ENCODE data around the gene CDHR1.

CDHR1 gene

DNA sequence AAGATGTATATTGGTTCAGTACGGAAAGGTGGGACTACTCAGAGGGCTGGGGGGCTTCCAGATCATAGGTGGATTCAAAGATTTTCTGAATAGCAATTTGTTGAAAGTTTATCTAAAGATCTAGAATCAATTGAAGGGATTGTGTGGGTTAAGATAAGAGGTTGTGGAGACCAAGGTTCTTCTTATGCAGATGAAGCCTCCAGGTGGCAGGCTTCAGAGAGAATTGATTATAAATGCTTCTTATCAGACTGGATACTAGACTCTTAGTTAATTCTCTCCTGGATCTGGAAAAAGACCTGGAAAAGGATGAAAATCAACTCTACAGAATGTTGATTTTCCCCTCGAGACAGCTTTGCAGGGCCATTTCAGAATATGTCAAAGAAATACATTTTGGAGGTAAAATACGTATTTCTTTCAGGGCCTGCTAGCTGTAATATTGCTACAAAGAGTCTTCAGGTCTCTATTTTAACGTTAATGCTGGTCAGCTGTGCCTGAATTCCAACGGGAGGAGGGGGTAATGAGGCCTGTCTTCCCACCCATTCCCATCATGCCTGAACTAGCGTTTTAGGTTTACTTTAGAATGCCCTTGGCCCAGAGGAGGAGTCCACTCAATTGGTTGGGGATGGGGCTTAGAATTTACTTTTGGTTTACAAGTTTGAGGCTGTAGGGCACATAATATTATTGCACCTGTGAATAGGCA lies 33.5 kb upstream of the CDHR1 start:
- TF ChIP-seq, protein P1, sequence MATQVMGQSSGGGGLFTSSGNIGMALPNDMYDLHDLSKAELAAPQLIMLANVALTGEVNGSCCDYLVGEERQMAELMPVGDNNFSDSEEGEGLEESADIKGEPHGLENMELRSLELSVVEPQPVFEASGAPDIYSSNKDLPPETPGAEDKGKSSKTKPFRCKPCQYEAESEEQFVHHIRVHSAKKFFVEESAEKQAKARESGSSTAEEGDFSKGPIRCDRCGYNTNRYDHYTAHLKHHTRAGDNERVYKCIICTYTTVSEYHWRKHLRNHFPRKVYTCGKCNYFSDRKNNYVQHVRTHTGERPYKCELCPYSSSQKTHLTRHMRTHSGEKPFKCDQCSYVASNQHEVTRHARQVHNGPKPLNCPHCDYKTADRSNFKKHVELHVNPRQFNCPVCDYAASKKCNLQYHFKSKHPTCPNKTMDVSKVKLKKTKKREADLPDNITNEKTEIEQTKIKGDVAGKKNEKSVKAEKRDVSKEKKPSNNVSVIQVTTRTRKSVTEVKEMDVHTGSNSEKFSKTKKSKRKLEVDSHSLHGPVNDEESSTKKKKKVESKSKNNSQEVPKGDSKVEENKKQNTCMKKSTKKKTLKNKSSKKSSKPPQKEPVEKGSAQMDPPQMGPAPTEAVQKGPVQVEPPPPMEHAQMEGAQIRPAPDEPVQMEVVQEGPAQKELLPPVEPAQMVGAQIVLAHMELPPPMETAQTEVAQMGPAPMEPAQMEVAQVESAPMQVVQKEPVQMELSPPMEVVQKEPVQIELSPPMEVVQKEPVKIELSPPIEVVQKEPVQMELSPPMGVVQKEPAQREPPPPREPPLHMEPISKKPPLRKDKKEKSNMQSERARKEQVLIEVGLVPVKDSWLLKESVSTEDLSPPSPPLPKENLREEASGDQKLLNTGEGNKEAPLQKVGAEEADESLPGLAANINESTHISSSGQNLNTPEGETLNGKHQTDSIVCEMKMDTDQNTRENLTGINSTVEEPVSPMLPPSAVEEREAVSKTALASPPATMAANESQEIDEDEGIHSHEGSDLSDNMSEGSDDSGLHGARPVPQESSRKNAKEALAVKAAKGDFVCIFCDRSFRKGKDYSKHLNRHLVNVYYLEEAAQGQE (IDR thresholded peaks at IDR 0.05; ENCODE audit: insufficient read depth in 1 of 2, low read depth in 2 of 2, low read length in 2 of 2) = no peak
- TF ChIP-seq POLR2AphosphoS5 (IDR thresholded peaks at IDR 0.05; ENCODE audit: low read depth, low read length) (no peak), SIN3A (IDR thresholded peaks at IDR 0.05; ENCODE audit: borderline replicate concordance, insufficient read depth, low read length) (no peak), TAF1 (IDR thresholded peaks at IDR 0.05; ENCODE audit: borderline replicate concordance, insufficient read depth, low read length) (no peak), FOXP2 (optimal IDR thresholded peaks at IDR 0.05; ENCODE audit: borderline replicate concordance, extremely low read depth, extremely low read length, insufficient read depth) (no peak)

DNA sequence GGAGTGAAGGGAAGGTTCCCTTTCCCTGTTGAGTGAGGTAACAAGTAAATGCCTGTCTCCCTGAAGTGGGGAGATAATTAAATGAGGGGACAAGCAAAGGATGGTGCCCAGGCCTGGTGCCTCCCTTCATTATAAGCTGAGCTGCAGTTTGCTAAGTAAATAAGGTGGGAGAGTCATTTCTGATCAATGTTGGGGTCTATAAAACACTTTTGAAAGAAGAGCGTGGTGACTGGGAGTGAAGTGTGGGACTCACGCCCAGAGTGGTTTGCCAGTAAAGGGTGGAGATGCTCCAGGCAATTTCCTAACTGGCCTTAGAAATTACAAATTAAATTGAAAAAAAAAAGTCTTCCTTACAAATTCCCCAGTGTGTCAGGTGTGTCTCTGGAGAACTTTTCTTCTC lies 30.3 kb upstream of the CDHR1 start:
- TF ChIP-seq POLR2AphosphoS5 (IDR thresholded peaks at IDR 0.05; ENCODE audit: low read depth, low read length) (no peak), FOXP2 (optimal IDR thresholded peaks at IDR 0.05; ENCODE audit: borderline replicate concordance, extremely low read depth, extremely low read length, insufficient read depth) (no peak), SIN3A (IDR thresholded peaks at IDR 0.05; ENCODE audit: borderline replicate concordance, insufficient read depth, low read length) (no peak), TAF1 (IDR thresholded peaks at IDR 0.05; ENCODE audit: borderline replicate concordance, insufficient read depth, low read length) (no peak)
- TF ChIP-seq, protein P1 (IDR thresholded peaks at IDR 0.05; ENCODE audit: insufficient read depth in 1 of 2, low read depth in 2 of 2, low read length in 2 of 2) = no peak

DNA sequence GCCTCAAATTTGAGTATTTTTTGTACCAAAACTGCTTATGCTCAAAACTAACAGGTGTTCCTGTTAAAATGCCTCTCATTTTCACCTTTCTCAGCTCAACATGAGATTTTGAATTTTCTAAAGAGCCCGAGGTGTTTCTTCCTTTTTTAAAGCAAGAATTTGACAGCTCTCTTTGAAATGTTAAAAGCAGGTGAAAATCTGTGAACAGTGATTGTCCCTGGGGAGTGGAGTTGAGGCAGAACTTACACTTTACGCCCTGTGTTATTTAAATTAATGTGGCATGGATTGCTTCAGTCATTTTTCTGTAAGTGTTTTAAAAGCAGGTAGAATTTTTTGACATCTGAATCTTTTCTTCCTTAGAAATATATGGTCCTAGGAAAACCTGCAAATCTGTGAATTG lies 29.9 kb upstream of the CDHR1 start:
- TF ChIP-seq, protein P1 (IDR thresholded peaks at IDR 0.05; ENCODE audit: insufficient read depth in 1 of 2, low read depth in 2 of 2, low read length in 2 of 2) = no peak
- TF ChIP-seq SIN3A (IDR thresholded peaks at IDR 0.05; ENCODE audit: borderline replicate concordance, insufficient read depth, low read length) (no peak), FOXP2 (optimal IDR thresholded peaks at IDR 0.05; ENCODE audit: borderline replicate concordance, extremely low read depth, extremely low read length, insufficient read depth) (no peak), TAF1 (IDR thresholded peaks at IDR 0.05; ENCODE audit: borderline replicate concordance, insufficient read depth, low read length) (no peak), POLR2AphosphoS5 (IDR thresholded peaks at IDR 0.05; ENCODE audit: low read depth, low read length) (no peak)

DNA sequence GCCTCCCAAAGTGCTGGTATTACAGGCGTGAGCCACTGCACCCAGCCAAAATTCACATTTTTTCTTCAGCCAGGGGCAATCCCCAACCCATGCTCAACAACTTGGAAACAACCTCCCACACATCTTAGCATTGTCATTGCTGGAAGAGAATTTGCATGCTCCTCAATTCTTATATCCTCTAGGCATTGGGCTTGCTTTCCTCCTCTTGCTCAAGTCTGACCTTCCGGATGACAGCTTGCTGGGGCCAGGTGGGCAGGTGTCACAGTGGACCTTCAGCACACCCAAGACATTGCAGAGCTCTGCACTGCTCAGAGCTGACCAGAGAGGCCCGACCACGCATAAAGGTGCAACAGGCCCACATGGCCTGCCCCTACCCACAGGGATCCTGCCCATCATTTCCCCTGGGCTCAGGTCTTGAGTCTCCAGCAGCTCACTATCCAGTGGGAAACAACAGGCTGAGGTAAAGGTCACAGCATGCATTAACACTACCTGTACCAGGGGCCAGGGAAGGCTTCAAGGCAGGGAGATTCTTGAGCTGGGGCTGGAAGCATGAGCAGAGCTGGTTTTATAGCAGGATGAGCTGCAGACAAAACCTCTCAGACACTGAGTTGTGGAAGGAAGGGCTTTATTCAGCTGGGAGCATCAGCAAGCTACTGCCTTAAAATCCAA lies 27.6 kb upstream of the CDHR1 start:
- TF ChIP-seq SIN3A (IDR thresholded peaks at IDR 0.05; ENCODE audit: borderline replicate concordance, insufficient read depth, low read length) = no peak
- TF ChIP-seq, protein P1 (IDR thresholded peaks at IDR 0.05; ENCODE audit: insufficient read depth in 1 of 2, low read depth in 2 of 2, low read length in 2 of 2) = no peak
- no peak for TF ChIP-seq TAF1 (IDR thresholded peaks at IDR 0.05; ENCODE audit: borderline replicate concordance, insufficient read depth, low read length)
- TF ChIP-seq FOXP2 (optimal IDR thresholded peaks at IDR 0.05; ENCODE audit: borderline replicate concordance, extremely low read depth, extremely low read length, insufficient read depth) = no peak
- TF ChIP-seq POLR2AphosphoS5 (IDR thresholded peaks at IDR 0.05; ENCODE audit: low read depth, low read length) = no peak

All from PFSK-1 (cell line).